ENCODE data around the gene MANSC1.
"Not testable (repeated sequence)": the region's sequence is repeated elsewhere in the genome, so short reads cannot be mapped to it uniquely, and the experiment has no call there.

MANSC1 gene

GRCh38 chr12:12323591-12323990 is 26.5 kb downstream of the MANSC1 start:
- no peak for DNase-seq (ENCODE audit: low spot score)

- no peak for DNase-seq (ENCODE audit: low spot score)
These were observed 26.9 kb downstream of the MANSC1 start for GRCh38 chr12:12323118-12323517.

DNA sequence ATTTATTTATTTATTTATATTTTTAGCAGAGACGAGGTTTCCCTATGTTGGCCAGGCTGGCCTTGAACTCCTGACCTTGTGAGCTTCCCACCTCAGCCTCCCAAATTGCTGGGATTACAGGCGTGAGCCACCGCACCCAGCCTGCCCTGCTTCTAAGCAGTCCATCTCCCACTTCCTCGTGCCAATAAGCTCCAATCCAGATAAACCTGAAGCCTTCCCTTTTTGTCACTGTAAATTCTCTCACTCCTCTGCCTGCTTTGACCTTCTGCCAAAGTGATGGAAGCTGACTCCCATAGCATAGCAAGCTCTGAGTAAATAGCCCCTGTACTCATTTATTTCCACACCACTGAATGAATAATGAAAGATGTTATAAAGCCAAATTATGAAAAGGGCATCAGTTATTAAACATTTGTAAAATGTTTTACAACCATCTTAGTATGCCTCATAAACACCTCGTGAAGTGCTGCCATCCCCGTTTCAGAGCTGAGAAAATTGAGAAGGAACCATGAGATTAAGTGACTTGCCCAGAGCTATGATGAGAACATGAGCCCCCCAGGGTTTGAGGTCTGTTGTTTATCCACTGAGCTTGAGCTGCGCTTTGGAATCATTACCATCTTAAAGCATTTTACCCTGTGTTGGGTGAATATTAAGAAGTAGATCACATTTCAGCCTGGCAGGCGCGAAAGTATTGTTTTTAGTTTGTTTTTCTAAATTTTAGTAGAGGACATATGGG is 30.4 kb downstream of the MANSC1 start:
- DNase-seq (ENCODE audit: low spot score), result no peak

DNA sequence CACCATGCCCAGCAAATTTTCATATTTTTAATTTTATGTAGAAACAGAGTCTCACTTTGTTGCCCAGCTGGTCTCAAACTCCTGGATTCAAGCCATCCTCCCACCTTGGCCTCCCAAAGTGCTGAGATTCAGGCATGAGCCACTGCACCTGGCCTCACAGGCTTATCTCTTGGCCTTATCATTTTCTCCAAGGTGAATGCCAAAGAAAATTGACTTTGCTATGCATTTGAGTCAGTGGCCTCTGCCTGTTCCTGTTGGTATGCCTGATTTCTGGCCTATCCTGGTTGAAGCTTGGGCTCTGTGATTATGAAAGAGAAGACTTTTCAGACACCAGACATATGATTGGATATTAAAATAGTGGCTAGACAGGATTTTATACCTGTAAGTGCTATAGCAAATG is 34.2 kb downstream of the MANSC1 start:
- DNase-seq (ENCODE audit: low spot score), result no peak

DNA sequence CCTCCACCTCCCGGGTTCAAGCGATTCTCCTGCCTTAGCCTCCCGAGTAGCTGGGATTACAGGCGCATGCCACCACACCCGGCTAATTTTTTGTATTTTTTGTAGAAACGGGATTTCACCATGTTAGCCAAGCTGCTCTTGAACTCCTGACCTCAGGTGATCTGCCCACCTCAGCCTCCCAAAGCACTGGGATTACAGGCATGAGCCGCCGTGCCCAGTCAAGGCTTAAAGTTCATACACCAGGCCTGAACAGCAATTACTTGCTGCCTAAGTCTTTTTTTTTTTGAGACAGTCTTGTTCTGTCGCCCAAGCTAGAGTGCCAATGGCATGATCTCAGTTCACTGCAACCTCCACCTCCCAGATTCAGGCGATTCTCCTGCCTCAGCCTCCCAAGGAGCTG is 39.3 kb downstream of the MANSC1 start:
- not testable (repeated sequence) for DNase-seq (ENCODE audit: low spot score)

- DNase-seq (ENCODE audit: low spot score), result no peak
These were observed 44.3 kb downstream of the MANSC1 start for GRCh38 chr12:12305568-12306300.

- no peak for DNase-seq (ENCODE audit: low spot score)
These were observed 47.1 kb downstream of the MANSC1 start for GRCh38 chr12:12302976-12303375.

GRCh38 chr12:12301122-12301521 is 48.9 kb downstream of the MANSC1 start:
- DNase-seq (ENCODE audit: low spot score), result no peak

GRCh38 chr12:12297201-12297830 is 52.7 kb downstream of the MANSC1 start:
- DNase-seq (ENCODE audit: low spot score), result no peak

DNA sequence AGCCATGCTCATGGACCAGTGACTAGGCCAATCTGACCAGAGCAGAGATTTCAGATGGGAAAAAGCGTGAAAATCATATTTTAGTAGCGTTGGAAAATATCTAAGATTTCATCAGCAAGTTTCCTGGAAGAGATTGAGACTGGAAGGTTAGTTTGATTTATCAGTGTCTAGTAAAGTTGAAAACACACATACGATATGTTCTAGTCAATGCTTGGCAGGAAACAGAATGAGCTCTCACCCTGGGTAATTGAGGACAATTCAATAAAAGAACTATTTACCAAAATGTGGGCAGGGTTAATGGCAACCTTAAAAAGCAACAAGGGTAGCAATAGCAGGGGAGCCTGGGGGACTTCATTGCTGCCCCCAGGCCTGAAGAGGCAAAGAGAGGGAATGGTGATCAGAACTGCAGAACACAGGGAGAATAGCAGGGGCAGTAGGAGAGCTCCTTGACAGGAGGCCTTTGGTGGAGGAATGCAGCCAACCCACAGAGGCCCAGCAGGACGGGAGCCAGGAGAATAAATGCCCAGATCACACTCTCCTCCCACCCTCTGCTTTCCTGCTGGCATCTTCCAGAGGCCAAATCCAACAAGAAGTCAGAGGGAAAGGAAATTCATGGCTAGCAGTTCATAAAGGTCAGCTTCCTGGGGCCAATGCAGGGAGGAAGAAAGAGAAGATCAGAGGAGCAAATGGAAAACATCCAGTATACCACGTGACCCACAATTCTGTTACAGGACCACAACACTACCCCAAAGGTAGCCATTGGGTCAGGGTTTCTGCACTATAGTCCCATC is 55.6 kb downstream of the MANSC1 start:
- peak; percentile 24 for DNase-seq (ENCODE audit: low spot score)

DNA sequence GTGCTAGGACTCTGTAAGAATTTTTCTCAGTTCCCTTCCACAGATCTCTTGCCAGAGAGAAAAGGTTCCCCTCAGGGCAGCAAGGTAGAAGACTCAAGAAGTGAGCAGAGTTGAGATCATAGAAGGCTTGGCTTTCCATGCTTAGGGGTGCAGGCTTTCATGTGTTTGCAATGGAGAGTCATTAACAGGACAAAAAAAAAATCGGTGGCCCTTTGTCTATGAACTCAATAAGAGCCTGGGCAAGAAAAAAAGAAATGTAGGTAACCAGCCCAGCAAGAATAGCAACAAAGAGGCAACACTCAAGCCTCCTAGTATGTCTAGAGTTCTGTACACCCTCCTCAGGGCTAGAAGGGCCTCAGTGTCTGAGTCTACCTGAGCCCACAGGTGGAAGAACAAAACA is 59.8 kb downstream of the MANSC1 start:
- no peak for DNase-seq (ENCODE audit: low spot score)

DNA sequence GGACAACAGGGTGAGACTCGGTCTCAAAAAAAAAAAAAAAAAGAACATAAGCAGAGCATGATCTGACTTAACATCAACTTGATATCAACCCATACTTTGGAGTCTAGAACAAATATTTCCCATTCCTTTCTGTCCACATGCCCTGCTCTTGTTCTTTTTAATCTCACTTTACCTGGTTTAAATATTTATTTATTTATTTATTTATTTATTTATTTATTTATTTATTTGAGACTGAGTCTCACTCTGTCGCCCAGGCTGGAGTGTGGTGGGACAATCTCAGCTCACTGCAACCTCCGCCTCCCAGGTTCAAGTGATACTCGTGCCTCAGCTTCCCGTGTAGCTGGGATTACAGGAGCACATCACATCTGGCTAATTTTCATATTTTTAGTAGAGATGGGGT is 63.6 kb downstream of the MANSC1 start:
- no peak for DNase-seq (ENCODE audit: low spot score)

DNA sequence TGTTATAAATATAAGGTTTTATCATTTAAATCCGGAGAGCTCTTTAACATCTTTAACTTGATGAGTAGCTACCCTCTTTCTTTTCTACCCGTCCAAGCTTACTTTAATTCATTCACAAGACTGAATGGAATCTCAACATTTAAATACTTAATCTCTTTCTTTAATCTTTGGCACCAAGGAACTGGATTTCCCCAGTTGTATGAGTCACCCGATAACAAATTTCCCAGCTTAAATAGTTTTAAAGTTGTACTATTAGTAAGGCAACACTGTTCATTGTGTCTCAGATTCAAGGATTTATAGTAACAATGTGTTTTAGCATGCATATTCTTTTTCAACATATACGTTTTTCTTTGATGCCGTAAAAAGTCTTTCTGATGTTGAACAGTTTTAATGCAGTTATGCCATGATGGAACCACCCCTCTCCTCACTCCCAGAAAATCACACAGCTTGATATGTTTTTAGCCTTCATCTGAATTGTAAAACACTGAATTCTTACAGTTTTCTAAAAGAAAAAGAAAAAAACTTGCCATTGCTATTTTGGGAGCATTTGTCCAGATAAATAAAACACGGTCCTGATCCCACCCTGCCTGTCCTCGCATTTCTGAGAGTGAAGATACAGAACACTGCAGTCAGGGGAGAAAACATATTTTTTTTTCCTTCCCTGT is 67.1 kb downstream of the MANSC1 start:
- peak; percentile 50 for DNase-seq (ENCODE audit: low spot score)

DNA sequence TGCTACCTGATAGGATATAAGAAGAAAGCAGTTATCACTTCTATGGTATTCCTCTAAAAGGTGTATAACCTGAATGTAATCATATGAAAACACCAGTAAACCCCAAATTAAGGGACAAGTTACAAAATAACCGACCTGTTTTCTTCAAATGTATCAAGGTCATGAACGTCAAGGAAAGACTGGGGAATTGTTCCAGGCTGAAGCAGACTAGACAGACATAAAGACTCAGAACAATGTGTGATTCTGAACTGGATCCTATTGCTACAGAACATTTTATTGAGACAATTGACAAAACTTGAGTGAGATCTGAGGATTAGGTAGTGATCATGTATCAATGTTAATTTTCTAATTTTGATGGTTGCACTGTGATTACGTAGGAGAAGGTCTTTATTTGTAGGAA is 67.8 kb downstream of the MANSC1 start:
- DNase-seq (ENCODE audit: low spot score), result no peak

- DNase-seq (ENCODE audit: low spot score), result no peak
These were observed 68.9 kb downstream of the MANSC1 start for GRCh38 chr12:12281134-12281533.

DNA sequence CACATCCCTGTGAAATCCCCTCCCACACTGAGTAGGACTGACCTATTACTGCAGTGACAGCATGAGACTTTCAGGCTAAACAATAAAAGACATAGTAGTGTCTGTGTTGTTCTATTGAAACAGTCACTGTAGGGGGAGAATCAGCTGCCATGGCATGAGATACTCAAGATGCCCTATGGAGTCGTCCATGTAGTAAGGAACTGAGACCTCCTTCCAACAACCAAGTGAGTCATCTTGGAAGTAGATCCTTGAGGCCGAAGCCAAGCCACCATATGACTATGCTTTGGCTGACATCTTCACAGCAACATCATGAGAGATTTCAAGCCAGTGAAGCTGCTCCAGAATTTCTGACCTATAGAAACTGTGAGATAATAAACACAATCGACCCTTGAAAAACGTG is 71.1 kb downstream of the MANSC1 start:
- no peak for DNase-seq (ENCODE audit: low spot score)

Measured in hepatic stellate cell (primary cell).